ENCODE results near the gene MED16.

Gene MED16

GRCh38 chr19:927351-927779 is 34.4 kb upstream of the MED16 start:
- DNase-seq, result no peak

DNA sequence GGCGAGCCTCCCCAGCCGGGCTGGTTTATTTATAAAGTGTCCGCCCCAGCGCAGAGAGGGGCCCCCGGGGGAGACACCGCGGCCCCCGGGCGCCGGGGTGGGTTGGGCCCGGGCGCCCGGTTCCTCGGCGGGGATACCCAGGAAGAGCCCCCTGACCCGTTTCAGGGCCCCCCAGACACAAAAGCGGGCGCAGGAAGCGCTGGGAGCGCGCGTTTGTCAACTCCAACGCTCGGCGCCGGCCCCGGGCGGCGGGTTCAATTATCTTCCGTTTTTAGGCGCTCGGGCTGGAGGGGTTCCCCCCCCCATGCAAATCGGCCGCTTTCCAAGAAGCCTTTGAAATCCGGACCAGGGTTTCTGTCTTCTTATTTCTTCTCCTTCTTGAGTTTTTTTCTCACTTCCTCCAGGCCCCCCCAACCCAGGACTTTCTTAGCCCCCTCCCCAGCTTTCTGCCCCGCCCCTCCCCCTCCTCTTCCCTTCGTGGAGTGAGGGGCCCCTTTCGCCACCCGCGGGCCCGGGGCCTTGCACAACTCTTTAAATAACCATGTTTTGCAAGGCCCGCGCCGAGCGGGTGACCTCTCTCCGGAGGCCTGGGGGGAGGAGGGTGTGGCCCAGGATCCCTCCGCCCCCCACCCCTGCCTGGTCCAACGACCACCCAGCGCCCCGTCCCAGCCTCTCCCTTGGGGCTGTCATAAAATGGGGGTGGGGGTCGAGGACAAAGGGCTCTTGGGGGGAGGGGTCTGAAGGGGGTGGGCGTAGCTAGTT is 33.8 kb upstream of the MED16 start:
- DNase-seq, result no peak

- DNase-seq, result no peak
Measured at GRCh38 chr19:926323-926588, 33.3 kb upstream of the MED16 start.

GRCh38 chr19:925526-926322 is 32.7 kb upstream of the MED16 start, which contains the start of gene ARID3A:
ARID3A (plus strand) TSS chr19:926035; CDS start chr19:929529, 3,494 bp downstream.
- peak; percentile 70 for DNase-seq

GRCh38 chr19:925087-925525 is 32.1 kb upstream of the MED16 start:
- no peak for DNase-seq

DNA sequence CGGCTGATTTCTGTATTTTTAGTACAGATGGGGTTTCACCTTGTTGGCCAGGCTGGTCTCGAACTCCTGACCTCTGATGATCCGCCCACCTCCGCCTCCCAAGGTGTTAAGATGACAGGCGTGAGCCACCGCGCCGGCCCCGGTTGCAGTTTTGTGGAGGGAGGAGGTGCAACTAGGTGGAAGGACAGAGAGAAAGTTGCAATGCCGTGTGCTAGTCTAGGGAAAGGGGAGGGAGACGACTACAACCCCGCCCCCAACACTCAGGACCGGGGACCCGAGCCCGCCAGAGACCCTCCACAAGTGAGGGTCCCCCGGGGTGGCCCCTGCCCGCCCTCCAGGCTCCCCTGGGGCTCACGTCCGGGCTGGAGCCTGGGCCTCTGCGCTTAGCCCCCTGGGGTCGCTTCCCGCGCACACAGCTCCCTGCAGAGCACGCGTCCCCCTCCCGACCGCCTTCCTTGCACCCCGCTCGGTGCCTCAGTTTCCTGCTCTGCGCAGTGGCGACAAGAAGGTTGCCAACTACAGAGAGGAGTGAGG is 31.6 kb upstream of the MED16 start:
- DNase-seq, result no peak

GRCh38 chr19:920051-920864 is 27.3 kb upstream of the MED16 start:
- peak; percentile 67 for DNase-seq

DNA sequence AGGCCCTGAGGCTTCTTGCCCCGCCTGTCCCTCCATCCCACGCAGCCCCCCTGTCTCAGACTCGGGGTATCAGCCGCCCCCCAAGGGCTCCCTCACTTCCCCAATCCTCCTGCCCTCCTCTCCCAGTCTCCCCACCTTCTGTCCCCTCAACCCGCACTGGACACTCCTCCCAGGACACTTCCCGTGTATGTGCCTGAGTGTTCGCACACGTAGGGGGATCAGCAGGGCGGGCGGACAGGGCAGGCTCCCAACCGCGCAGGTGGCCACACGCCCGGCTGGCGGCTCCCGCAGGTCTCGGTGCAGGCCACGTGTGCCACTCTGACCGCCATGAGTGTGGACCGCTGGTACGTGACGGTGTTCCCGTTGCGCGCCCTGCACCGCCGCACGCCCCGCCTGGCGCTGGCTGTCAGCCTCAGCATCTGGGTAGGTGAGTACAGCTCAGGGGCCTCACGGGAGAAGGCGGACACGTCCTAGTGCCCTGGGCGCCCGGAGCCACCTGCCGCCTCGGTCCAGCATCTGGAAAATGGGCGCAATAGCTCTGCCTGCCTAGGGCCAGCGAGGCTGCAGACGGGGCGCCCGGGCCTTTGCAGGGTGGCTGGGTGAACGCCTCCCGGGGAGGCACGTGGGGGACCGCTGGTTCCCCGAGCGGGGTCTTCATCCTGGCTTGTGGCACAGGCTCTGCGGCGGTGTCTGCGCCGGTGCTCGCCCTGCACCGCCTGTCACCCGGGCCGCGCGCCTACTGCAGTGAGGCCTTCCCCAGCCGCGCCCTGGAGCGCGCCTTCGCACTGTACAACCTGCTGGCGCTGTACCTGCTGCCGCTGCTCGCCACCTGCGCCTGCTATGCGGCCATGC is 26.4 kb upstream of the MED16 start:
- DNase-seq, result peak; percentile 39

DNA sequence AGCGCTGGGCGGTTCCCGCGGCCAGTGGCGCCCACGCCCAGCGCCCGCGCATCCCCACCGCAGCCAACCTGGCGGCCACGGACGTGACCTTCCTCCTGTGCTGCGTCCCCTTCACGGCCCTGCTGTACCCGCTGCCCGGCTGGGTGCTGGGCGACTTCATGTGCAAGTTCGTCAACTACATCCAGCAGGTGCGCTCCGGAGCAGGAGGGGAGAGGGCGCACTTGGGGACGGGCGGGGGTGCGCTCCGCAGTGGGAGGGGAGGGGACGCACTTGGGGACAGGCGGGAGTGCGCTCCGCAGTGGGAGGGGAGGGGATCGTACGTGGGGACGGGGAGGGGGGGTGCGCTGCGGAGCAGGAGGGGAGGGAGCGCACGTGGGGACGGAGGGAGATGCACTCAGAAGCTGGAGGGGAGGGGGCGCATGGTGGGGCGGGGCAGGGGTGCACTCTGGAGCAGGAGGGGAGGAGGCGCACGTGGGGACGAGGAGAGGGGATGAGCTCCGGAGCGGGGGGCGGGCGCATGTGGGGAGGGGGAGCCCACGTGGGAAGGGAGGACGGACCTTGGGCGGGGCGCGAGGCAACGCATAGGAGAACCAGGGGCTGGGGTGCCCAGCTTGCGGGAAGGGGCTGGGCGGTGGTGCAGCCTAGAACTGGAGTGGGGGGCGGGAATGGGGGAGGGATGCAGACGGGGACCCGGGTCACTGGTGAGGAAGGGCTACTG is 25.7 kb upstream of the MED16 start:
- no peak for DNase-seq

- no peak for DNase-seq
Measured at GRCh38 chr19:918152-918437, 25.1 kb upstream of the MED16 start.

- peak; percentile 36 for DNase-seq
Measured at GRCh38 chr19:917323-918151, 24.6 kb upstream of the MED16 start, which contains the start of gene KISS1R. KISS1R (plus strand) TSS chr19:917333; CDS start chr19:917503, 170 bp downstream.

DNA sequence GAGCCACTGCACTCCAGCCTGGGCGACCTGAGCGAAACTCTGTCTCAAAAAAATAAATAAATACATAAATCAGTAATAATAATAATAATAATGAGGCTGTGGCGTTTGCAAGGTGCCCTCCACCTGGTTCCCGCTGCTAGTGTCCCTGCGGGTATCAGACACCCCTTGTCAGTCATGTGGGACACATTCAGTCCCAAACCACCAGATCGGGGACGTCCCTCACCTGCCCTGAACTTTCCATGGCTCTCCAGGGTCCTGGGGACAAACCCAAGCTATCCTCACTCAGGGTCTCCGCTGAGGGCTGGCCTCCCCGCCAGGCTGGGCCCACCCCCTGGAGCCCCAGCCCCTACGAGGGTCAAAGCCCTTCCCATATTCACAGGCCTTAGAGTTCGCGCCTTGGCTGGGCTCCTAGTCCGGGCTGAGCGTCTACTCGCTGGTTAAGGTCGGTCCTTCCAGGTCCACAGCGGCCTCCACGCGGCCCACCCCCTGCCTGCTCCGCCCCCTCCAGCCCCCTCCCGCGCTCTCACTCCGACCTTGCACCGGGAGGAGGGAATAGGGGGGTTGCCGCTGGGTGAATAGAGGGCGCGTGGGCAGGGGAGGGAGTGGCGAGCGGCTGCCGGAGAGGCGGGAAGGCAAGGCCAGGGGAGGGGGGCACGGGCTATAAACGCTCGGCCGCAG is 23.8 kb upstream of the MED16 start:
- DNase-seq, result no peak

DNA sequence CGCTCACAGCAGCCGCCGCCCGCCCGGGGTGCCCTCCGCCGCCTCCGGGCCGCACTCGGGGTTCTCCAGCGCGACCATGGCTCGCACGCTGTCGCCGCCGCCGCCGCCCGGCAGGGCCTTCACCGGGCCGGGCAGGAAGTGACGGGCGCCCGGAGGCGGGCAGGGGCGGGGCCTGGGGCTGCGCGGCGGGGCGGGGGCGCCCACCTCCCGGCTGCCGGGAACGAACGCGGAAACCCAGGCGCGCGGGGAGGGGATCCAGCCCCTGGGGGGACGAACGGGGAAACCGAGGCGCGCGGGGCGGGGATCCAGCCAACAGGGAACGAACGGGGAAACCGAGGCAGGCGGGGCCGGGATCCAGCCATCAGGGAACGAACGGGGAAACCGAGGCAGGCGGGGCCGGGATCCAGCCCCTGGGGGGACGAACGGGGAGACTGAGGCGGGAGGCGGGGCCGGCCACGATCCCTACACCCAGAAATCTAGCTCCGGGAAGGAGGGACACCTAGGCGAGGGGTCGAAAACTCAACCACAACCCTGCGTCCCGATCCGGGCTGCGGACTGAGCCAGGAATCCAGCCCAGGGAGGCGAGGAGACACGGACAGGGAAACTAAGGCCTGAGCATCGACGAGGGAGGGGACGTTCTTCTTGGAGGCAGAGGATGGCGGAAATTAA is 20.2 kb upstream of the MED16 start, which contains the start of gene R3HDM4:
Gene R3HDM4 (minus strand): TSS at position 140 of the 669 bp plus-strand sequence. CDS start 62 bp downstream, at position 78.
- DNase-seq, result peak; percentile 80

DNA sequence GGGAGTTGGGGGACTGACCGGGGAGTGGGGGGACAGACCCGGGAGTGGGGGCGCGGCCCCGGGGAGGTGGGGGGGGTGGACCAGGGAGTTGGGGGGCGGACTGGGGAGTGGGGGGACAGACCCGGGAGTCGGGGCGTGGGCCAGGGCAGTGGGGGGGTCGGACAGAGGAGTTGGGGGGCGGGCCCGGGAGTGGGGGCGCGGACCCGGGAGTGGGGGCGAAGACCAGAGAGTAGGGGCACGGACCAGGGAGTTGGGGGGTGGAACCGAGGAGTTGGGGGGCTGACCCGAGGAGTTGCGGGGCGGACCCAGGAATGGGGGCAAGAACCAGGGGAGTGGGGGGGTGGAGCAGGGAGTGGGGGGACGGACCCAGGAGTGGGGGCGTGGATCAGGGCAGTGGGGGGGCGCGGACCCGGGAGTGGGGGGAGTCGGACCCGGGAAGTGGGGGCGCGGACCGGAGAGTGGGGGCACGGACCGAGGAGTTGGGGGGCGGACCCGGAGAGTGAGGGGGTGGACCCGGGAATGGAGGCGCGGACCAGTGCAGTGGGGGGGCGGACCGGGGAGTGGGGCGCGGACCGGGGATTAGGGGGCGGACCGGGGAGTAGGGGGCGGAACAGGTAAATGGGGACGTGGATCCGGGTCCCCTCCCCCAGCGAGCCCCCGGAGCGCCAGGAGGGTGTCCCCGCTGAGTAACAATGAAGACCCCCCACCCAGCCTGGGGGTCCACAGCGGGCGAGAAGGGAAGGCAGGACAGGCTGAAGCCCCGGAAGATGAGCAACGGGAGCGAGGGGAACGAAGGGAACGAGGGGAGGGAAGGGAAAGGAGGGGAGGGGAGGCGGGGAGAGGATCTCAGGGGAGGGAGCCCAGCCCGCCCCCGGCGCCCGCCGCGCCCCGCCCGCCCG is 19.4 kb upstream of the MED16 start:
- DNase-seq, result no peak

DNA sequence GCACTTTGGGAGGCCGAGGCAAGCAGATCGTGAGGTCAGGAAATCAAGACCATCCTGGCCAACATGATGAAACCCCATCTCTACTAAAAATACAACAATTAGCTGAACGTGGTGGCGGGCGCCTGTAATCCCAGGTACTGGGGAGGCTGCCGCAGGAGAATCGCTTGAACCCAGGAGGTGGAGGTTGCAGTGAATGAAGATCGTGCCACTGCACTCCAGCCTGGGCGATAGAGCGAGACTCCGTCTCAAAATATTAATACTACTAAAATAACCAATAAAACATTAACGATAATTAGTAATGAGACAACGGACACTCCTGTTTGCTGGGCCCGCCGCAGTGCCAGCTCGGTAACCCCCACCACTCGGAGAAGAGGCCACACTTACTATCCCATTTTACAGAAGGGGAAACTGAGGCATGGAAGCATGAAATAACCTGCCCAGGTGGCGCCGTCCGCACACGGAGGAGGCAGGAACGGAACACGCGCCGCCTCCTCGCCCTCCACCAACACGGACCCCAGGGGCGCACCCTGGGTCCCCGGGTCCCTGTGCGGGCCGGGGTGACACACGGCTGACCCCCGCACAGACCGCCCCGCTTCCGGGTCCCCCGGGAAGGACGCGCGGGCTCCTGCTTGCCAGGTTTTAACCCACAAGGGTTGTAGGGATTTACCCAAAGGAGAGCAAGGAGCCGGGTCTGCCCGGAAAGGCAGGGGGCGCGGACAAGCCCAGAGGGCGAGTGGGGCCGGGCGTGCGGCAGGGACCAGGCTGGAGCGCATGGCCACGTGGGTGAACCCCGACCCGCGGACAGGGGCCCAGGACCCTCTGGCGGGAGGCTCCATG is 18.4 kb upstream of the MED16 start:
- no peak for DNase-seq

DNA sequence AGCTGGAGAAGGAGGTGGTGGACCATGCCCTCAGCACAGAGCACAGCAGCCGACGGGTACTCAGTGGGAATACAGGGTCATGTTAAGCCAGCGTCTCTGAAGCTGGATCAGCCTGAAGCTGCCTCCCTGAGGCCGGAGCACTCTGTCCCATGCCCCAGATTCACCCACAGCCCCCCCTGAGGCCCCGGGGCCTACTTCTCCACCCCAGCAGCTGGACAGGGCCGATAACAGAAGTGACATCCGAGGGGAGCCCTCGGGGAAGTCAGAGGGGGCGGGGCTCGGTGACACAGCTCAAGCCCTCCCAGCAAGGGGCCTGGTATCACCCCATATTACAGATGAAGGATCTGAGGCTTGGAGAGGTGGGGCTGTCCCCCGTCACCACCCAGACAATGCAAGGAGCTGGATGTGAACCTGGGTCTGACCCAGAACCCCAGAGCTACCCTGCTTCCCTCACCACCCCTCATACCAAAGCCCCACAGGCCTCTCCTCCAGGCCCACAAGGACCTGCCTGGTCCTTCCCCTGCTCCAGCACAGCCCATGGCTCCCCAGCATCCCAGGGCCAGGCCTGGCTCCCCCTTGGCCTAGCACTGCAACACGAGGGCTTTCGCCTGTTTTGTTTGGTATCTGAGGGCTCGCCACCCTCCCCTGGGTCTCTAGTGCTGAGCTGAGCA is 14.3 kb upstream of the MED16 start:
- DNase-seq, result no peak

DNA sequence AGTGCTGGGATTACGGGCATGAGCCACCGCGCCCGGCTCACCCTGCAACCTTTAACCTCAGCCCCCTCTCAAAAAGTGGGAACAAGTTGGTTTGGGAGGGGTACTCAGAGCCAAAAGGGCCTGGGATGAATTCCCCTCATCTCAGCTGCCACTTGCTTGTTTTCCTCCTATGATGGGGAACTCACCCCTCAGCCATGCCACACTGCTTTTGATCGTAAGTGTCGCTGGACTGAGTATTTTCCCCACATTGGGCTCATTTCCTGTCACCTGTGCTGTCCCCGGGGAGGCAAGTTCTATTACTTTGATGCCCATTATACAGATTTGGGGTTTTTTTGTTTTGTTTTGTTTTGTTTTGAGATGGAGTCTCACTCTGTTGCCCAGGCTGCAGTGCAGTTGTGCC is 13.5 kb upstream of the MED16 start:
- DNase-seq, result no peak

Data from activated effector memory CD4-positive, alpha-beta T cell treated with Interleukin-2 at 50 U/mL for 16 hours (primary cell).